WTC11 (cell line): Measurements from ENCODE around the gene IL2RG. TPM values are rescaled to one million over a fixed set of nuclear protein-coding genes. Genes with fewer than 3 reads are reported as not detected.

Source experiments
- ATAC-seq: fragments of 200-7000 bp; cut with Tn5 transposase; 2 replicates; pipeline ENCODE4 v1.10.0; 2021; ENCODE audit warnings: mild to moderate bottlenecking, moderate library complexity
- CTCF ChIA-PET: fragments of 300-600 bp; sonication (Branson Sonifier 250); formaldehyde crosslinking; loops from one replicate; lab custom pipeline; 2021; ENCODE audit warnings: antibody characterized with exemption; lab: Charles Lee
- POLR2A ChIA-PET: fragments of 350-600 bp; sonication (Branson Sonifier 250); formaldehyde crosslinking; loops from one replicate; lab custom pipeline; 2021; ENCODE audit warnings: antibody characterized with exemption; lab: Charles Lee
- DNase-seq: peaks from one replicate; pipeline ENCODE4 v3.0.0; 2021; ENCODE audit warnings: low spot score
- H3K27ac Mint-ChIP-seq: 2 replicates; pipeline ENCODE4 v1.8.0; 2021; ENCODE audit warnings: mixed read lengths
- H3K27me3 Mint-ChIP-seq: 2 replicates; pipeline ENCODE4 v1.8.0; 2021; ENCODE audit warnings: low read depth, mild to moderate bottlenecking, moderate library complexity, mixed read lengths
- H3K36me3 Mint-ChIP-seq: 2 replicates; pipeline ENCODE4 v1.8.0; 2021; ENCODE audit warnings: mixed read lengths
- H3K4me1 Mint-ChIP-seq: 2 replicates; pipeline ENCODE4 v1.8.0; 2022; ENCODE audit warnings: mixed read lengths
- H3K4me3 Mint-ChIP-seq: 2 replicates; pipeline ENCODE4 v1.8.0; 2021; ENCODE audit warnings: mild to moderate bottlenecking, moderate library complexity, mixed read lengths
- H3K9me3 Mint-ChIP-seq: 2 replicates; pipeline ENCODE4 v1.8.0; 2021; ENCODE audit warnings: mixed read lengths
- FOXK1 ChIP-seq: sonication (generic); formaldehyde crosslinking; IDR thresholded peaks from 2 replicates; pipeline ENCODE4 v1.8.0; 2022; ENCODE audit warnings: mild to moderate bottlenecking, moderate library complexity, missing genetic modification reagents
- GABPB1 ChIP-seq: sonication (generic); formaldehyde crosslinking; IDR thresholded peaks from 2 replicates; pipeline ENCODE4 v1.8.1; 2023; ENCODE audit warnings: mild to moderate bottlenecking, missing genetic modification reagents
- HMGA2 ChIP-seq: fragments of 250-450 bp; sonication (Bioruptor Pico); IDR thresholded peaks from 2 replicates; pipeline ENCODE4 v1.4.0; 2021; ENCODE audit warnings: mild to moderate bottlenecking, moderate library complexity
- IRF1 ChIP-seq: sonication (generic); formaldehyde crosslinking; IDR thresholded peaks from 2 replicates; pipeline ENCODE4 v1.8.0; 2023; ENCODE audit warnings: missing genetic modification reagents
- JUN ChIP-seq: sonication (generic); formaldehyde crosslinking; IDR thresholded peaks from 2 replicates; pipeline ENCODE4 v1.8.0; 2023; ENCODE audit warnings: mild to moderate bottlenecking, missing genetic modification reagents
- MYBL2 ChIP-seq: sonication (generic); formaldehyde crosslinking; IDR thresholded peaks from 2 replicates; pipeline ENCODE4 v1.8.1; 2023; ENCODE audit warnings: mild to moderate bottlenecking, moderate library complexity, missing genetic modification reagents
- PRRX2 ChIP-seq: fragments of 250-450 bp; sonication (Bioruptor Pico); IDR thresholded peaks from 2 replicates; pipeline ENCODE4 v1.8.0; 2021; ENCODE audit warnings: mild to moderate bottlenecking
- ZNF138 ChIP-seq: sonication (generic); formaldehyde crosslinking; conservative IDR thresholded peaks from 2 replicates; pipeline ENCODE4 v1.8.1; 2022; ENCODE audit warnings: mild to moderate bottlenecking, moderate library complexity, missing genetic modification reagents
- ZNF416 ChIP-seq: fragments of 250-450 bp; sonication (Bioruptor Pico); IDR thresholded peaks from 2 replicates; pipeline ENCODE4 v1.9.0; 2021; ENCODE audit warnings: mild to moderate bottlenecking, inconsistent platforms
- ZNF425 ChIP-seq: fragments of 250-450 bp; sonication (Bioruptor Pico); conservative IDR thresholded peaks from 2 replicates; pipeline ENCODE4 v1.9.0; 2021; ENCODE audit warnings: mild to moderate bottlenecking
- total RNA-seq: library from RNA; stranded (reverse); gene quantifications from 3 replicates; pipeline ENCODE4 v1.2.3, GENCODE V29; 2021
- TF ChIP-seq, protein P1 (sequence below): fragments of 250-450 bp; sonication (Bioruptor Pico); IDR thresholded peaks from 2 replicates; pipeline ENCODE4 v1.9.0; 2021; ENCODE audit warnings: mild to moderate bottlenecking, borderline replicate concordance
- TF ChIP-seq, protein P2 (sequence below): sonication (generic); formaldehyde crosslinking; conservative IDR thresholded peaks from 2 replicates; pipeline ENCODE4 v1.8.1; 2023; ENCODE audit warnings: mild to moderate bottlenecking, low read depth, missing genetic modification reagents, moderate library complexity
- TF ChIP-seq, protein P3 (sequence below): sonication (generic); formaldehyde crosslinking; IDR thresholded peaks from 2 replicates; pipeline ENCODE4 v1.8.0; 2022; ENCODE audit warnings: mild to moderate bottlenecking, missing genetic modification reagents
- TF ChIP-seq, protein P4 (sequence below): sonication (generic); formaldehyde crosslinking; IDR thresholded peaks from 2 replicates; pipeline ENCODE4 v1.8.1; 2022; ENCODE audit warnings: low read depth, missing genetic modification reagents, borderline replicate concordance

IL2RG gene
- total RNA-seq, 1 experiment from 2014 or later: 1.2 TPM

DNA sequence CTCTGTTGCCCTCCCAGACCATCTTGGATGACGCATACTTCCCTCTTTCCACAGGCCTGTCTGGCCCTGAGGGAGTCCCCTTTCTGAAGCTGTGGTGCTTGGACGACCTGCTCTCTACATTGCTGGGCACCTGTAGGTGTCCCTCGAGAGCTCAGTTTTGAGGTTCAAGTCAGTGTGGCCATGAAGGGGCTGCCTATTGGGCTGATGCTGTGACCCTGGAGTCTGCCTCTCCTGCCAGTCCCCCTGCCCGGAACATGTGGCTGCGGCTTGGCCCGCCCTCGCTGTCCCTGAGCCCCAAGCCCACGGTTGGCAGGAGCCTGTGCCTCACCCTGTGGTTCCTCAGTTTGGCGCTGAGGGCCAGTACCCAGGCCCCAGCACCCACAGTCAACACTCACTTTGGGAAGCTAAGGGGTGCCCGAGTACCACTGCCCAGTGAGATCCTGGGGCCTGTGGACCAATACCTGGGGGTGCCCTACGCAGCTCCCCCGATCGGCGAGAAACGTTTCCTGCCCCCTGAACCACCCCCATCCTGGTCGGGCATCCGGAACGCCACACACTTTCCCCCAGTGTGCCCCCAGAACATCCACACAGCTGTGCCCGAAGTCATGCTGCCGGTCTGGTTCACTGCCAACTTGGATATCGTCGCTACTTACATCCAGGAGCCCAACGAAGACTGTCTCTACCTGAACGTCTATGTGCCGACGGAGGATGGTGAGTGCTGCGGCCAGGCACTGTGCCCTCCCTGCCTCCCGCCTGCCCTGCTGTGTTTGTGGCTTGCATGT is 36.3 kb upstream of the IL2RG start (continued):
- TF ChIP-seq GABPB1 (CRISPR knock-in tag) (no peak), MYBL2 (no peak), ZNF416 (CRISPR knock-in tag) (no peak), ZNF138 (CRISPR knock-in tag) (no peak), JUN (CRISPR knock-in tag) (no peak), ZNF425 (CRISPR knock-in tag) (no peak)
- TF ChIP-seq, protein P1, sequence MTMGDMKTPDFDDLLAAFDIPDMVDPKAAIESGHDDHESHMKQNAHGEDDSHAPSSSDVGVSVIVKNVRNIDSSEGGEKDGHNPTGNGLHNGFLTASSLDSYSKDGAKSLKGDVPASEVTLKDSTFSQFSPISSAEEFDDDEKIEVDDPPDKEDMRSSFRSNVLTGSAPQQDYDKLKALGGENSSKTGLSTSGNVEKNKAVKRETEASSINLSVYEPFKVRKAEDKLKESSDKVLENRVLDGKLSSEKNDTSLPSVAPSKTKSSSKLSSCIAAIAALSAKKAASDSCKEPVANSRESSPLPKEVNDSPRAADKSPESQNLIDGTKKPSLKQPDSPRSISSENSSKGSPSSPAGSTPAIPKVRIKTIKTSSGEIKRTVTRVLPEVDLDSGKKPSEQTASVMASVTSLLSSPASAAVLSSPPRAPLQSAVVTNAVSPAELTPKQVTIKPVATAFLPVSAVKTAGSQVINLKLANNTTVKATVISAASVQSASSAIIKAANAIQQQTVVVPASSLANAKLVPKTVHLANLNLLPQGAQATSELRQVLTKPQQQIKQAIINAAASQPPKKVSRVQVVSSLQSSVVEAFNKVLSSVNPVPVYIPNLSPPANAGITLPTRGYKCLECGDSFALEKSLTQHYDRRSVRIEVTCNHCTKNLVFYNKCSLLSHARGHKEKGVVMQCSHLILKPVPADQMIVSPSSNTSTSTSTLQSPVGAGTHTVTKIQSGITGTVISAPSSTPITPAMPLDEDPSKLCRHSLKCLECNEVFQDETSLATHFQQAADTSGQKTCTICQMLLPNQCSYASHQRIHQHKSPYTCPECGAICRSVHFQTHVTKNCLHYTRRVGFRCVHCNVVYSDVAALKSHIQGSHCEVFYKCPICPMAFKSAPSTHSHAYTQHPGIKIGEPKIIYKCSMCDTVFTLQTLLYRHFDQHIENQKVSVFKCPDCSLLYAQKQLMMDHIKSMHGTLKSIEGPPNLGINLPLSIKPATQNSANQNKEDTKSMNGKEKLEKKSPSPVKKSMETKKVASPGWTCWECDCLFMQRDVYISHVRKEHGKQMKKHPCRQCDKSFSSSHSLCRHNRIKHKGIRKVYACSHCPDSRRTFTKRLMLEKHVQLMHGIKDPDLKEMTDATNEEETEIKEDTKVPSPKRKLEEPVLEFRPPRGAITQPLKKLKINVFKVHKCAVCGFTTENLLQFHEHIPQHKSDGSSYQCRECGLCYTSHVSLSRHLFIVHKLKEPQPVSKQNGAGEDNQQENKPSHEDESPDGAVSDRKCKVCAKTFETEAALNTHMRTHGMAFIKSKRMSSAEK (CRISPR knock-in tag): no peak
- TF ChIP-seq, protein P2, sequence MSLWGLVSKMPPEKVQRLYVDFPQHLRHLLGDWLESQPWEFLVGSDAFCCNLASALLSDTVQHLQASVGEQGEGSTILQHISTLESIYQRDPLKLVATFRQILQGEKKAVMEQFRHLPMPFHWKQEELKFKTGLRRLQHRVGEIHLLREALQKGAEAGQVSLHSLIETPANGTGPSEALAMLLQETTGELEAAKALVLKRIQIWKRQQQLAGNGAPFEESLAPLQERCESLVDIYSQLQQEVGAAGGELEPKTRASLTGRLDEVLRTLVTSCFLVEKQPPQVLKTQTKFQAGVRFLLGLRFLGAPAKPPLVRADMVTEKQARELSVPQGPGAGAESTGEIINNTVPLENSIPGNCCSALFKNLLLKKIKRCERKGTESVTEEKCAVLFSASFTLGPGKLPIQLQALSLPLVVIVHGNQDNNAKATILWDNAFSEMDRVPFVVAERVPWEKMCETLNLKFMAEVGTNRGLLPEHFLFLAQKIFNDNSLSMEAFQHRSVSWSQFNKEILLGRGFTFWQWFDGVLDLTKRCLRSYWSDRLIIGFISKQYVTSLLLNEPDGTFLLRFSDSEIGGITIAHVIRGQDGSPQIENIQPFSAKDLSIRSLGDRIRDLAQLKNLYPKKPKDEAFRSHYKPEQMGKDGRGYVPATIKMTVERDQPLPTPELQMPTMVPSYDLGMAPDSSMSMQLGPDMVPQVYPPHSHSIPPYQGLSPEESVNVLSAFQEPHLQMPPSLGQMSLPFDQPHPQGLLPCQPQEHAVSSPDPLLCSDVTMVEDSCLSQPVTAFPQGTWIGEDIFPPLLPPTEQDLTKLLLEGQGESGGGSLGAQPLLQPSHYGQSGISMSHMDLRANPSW (CRISPR knock-in tag): no peak
- TF ChIP-seq, all 79 proteins: peak for 0

DNA sequence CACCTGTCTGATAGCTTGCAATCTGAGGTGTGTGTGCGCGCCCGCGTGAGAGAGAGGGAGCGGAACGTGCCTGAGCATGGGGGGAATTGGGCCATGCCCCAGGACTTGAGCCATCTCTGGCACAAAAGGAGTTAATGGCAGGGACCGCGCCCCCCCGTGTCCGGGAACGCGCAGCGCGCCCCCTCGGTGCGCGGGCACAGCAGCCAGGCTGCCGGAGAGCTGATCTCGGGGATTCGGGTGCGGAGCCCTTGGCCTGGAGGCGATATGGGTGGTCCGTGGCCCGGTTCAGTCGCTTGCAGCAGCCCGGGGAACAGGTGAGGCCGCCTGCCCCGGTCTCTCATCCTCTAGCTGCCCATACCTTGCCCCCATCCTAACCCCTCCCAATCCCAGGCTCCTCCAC is 33.3 kb upstream of the IL2RG start, which contains the start of gene NLGN3:
Gene NLGN3 (plus strand): TSS at position 191 of the 400 bp plus-strand sequence. CDS start 2,909 bp downstream, outside the sequence.
- no peak within 1 kb of the TSS for H3K27ac Mint-ChIP-seq
- no peaks in the 10 kb centered on the region for H3K9me3 Mint-ChIP-seq
- H3K36me3 Mint-ChIP-seq: no peaks in the 10 kb centered on the region
- no peak for TF ChIP-seq HMGA2
- TF ChIP-seq, protein P3, sequence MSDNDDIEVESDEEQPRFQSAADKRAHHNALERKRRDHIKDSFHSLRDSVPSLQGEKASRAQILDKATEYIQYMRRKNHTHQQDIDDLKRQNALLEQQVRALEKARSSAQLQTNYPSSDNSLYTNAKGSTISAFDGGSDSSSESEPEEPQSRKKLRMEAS: no peak
- TF ChIP-seq ZNF416 (CRISPR knock-in tag): 0 out of 2 replicates have a peak, but pooled peaks have one; percentile 28
- H3K4me3 Mint-ChIP-seq: peak within 1 kb of the TSS; percentile 78
- ATAC-seq (peak; percentile 33), DNase-seq (peak; percentile 49)
- peaks cover 20% of the 10 kb centered on the region for H3K4me1 Mint-ChIP-seq
- no peaks in the 10 kb centered on the region for H3K27me3 Mint-ChIP-seq
- CTCF ChIA-PET: no interaction called here
- POLR2A ChIA-PET: interaction anchor here (0.5 to 1.4 kb wide), 3 partner anchors 26 to 80 kb away, joined by 3 to 4 read pairs (median 4); partner anchors contain the start of gene MED12

- no peak for ATAC-seq
- H3K36me3 Mint-ChIP-seq: peaks cover 8% of the 10 kb centered on the region
- no peaks in the 10 kb centered on the region for H3K9me3 Mint-ChIP-seq
- no peak for DNase-seq
- H3K27ac Mint-ChIP-seq: no peak overlapping the region
- POLR2A ChIA-PET: interaction anchor here (1.4 kb wide), 1 partner anchor 25 kb away, joined by 4 read pairs; the partner anchor contains the start of gene MED12
- H3K4me1 Mint-ChIP-seq: peaks cover 20% of the 10 kb centered on the region
- no peaks in the 10 kb centered on the region for H3K27me3 Mint-ChIP-seq
- H3K4me3 Mint-ChIP-seq: no peak overlapping the region
- TF ChIP-seq FOXK1 (no peak), IRF1 (no peak), PRRX2 (CRISPR knock-in tag) (no peak)
- TF ChIP-seq, protein P4, sequence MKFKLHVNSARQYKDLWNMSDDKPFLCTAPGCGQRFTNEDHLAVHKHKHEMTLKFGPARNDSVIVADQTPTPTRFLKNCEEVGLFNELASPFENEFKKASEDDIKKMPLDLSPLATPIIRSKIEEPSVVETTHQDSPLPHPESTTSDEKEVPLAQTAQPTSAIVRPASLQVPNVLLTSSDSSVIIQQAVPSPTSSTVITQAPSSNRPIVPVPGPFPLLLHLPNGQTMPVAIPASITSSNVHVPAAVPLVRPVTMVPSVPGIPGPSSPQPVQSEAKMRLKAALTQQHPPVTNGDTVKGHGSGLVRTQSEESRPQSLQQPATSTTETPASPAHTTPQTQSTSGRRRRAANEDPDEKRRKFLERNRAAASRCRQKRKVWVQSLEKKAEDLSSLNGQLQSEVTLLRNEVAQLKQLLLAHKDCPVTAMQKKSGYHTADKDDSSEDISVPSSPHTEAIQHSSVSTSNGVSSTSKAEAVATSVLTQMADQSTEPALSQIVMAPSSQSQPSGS (CRISPR knock-in tag): no peak
- CTCF ChIA-PET: no interaction called here
Observed at GRCh38 chrX:71143508-71143907, 32.1 kb upstream of the IL2RG start.
